GM23248 (cell line): Measurements from ENCODE around the gene MATN4. TPM values are rescaled to one million over a fixed set of nuclear protein-coding genes. Genes with fewer than 3 reads are reported as not detected.

ENCODE experiments used
- DNase-seq: peaks from one replicate; pipeline ENCODE4 v3.0.0-alpha.2; 2015
- H2AFZ ChIP-seq: fragments of 200-600 bp; sonication (generic); 2 replicates; pipeline ENCODE4 v1.6.1; 2016; ENCODE audit warnings: antibody characterized with exemption
- H3F3A ChIP-seq: fragments of 200-600 bp; sonication (generic); 2 replicates; pipeline ENCODE4 v1.6.1; 2016; ENCODE audit warnings: mild to moderate bottlenecking, antibody characterized with exemption, mixed run types; ENCODE audit not compliant: insufficient read depth
- H3K27ac ChIP-seq: fragments of 200-600 bp; sonication (generic); 2 replicates; pipeline ENCODE4 v1.5.1; 2016; ENCODE audit warnings: mild to moderate bottlenecking
- H3K27me3 ChIP-seq: fragments of 200-600 bp; sonication (generic); replicated peaks from 2 replicates; pipeline ENCODE4 v1.6.1; 2016; ENCODE audit warnings: mild to moderate bottlenecking; ENCODE audit not compliant: insufficient read depth
- H3K36me3 ChIP-seq: fragments of 200-600 bp; sonication (generic); 2 replicates; pipeline ENCODE4 v1.6.1; 2016; ENCODE audit warnings: low read depth, mild to moderate bottlenecking
- H3K4me1 ChIP-seq: fragments of 200-600 bp; sonication (generic); 2 replicates; pipeline ENCODE4 v1.6.1; 2016; ENCODE audit warnings: mild to moderate bottlenecking; ENCODE audit not compliant: insufficient read depth
- H3K4me2 ChIP-seq: fragments of 200-600 bp; sonication (generic); one replicate; pipeline ENCODE4 v1.6.1; 2016; ENCODE audit warnings: mild to moderate bottlenecking; ENCODE audit not compliant: unreplicated experiment
- H3K4me3 ChIP-seq: fragments of 200-600 bp; sonication (generic); 2 replicates; pipeline ENCODE4 v1.5.1; 2016; ENCODE audit warnings: mild to moderate bottlenecking
- H3K79me2 ChIP-seq: fragments of 200-600 bp; sonication (generic); 2 replicates; pipeline ENCODE4 v1.6.1; 2016; ENCODE audit warnings: mild to moderate bottlenecking; ENCODE audit not compliant: insufficient read depth
- H3K9ac ChIP-seq: fragments of 200-600 bp; sonication (generic); 2 replicates; pipeline ENCODE4 v1.6.1; 2016; ENCODE audit warnings: mild to moderate bottlenecking
- H3K9me2 ChIP-seq: fragments of 200-600 bp; sonication (generic); 2 replicates; pipeline ENCODE4 v1.6.1; 2016; ENCODE audit warnings: mixed run types, mild to moderate bottlenecking, moderate library complexity; ENCODE audit not compliant: insufficient read depth
- H3K9me3 ChIP-seq: fragments of 200-600 bp; sonication (generic); one replicate; pipeline ENCODE4 v1.6.1; 2017; ENCODE audit warnings: low read depth
- H4K20me1 ChIP-seq: fragments of 200-600 bp; sonication (generic); 2 replicates; pipeline ENCODE4 v1.6.0; 2016; ENCODE audit not compliant: insufficient read depth
- EZH2 ChIP-seq: fragments of 200-600 bp; sonication (generic); IDR thresholded peaks from 2 replicates; pipeline ENCODE4 v1.6.1; 2018; ENCODE audit warnings: antibody characterized with exemption, mild to moderate bottlenecking; ENCODE audit not compliant: insufficient read depth, poor library complexity, severe bottlenecking
- EZH2phosphoT487 ChIP-seq: fragments of 200-600 bp; sonication (generic); IDR thresholded peaks from 2 replicates; pipeline ENCODE4 v1.6.1; 2018; ENCODE audit warnings: antibody characterized with exemption, moderate library complexity, mild to moderate bottlenecking, low read depth; ENCODE audit not compliant: insufficient read depth
- WGBS, 2 experiments: methylation state at CpG; one replicate each; pipeline ENCODE4 v1.1.6; 2015 to 2017; ENCODE audit warnings: low lambda C conversion rate in 2 of 2, low coverage in 1 of 2; ENCODE audit errors: missing lambda C conversion rate in 2 of 2; 5-methylcytosine and 5-hydroxymethylcytosine counted together
- in situ Hi-C: fragments of 300-500 bp; cut with MboI; formaldehyde crosslinking; loops from 2 replicates; pipeline ENCODE4 v1.15.0; 2020
- polyA plus RNA-seq: library from polyadenylated mRNA; unstranded; fragments of >200 nt; fragmentation: Nextera tagmentation; extraction: Ambion mirVana; gene quantifications from 2 replicates; pipeline ENCODE4 v1.2.1, GENCODE V29; 2016
- total RNA-seq: library from RNA; depleted of rRNA; stranded (reverse); fragments of >200 nt; shearing (Covaris generic); gene quantifications from 2 replicates; pipeline ENCODE4 v1.2.3, GENCODE V29; 2014

Gene MATN4
- total and polyA plus RNA-seq, 2 experiments from 2014 or later = not detected

- in situ Hi-C loops = loop anchor here (10.0 kb wide), 1 partner anchor 471 kb away; no protein-coding TSS in a partner anchor
- Histone ChIP-seq H3K27me3 (peaks cover 14% of the 10 kb centered on the region), H2AFZ (no peak overlapping the region), H3K9ac (no peak overlapping the region), H3K27ac (no peak overlapping the region), H3F3A (no peaks in the 10 kb centered on the region), H4K20me1 (no peaks in the 10 kb centered on the region), H3K4me1 (no peaks in the 10 kb centered on the region), H3K4me3 (no peak overlapping the region), H3K79me2 (no peaks in the 10 kb centered on the region), H3K9me3 (no peaks in the 10 kb centered on the region), H3K9me2 (no peaks in the 10 kb centered on the region), H3K36me3 (no peaks in the 10 kb centered on the region), H3K4me2 (no peak overlapping the region)
- no peak for DNase-seq
- WGBS, 2 experiments = 85 to 86% methylated on average over 39 to 47 of the region's 47 CpGs
- TF ChIP-seq EZH2 (no peak), EZH2phosphoT487 (no peak)
Measured at GRCh38 chr20:45303586-45304463, 4.3 kb downstream of the MATN4 start.

- H3K9me3 ChIP-seq = no peaks in the 10 kb centered on the region
- no peaks in the 10 kb centered on the region for H3F3A ChIP-seq
- no peak overlapping the region for H3K27ac ChIP-seq
- no peak for DNase-seq
- no peaks in the 10 kb centered on the region for H4K20me1 ChIP-seq
- in situ Hi-C loops = loop anchor here (10.0 kb wide), 1 partner anchor 473 kb away; no protein-coding TSS in a partner anchor
- H3K79me2 ChIP-seq = no peaks in the 10 kb centered on the region
- TF ChIP-seq EZH2 = no peak
- no peak for TF ChIP-seq EZH2phosphoT487
- H3K4me2 ChIP-seq = no peak overlapping the region
- no peak overlapping the region for H2AFZ ChIP-seq
- H3K4me1 ChIP-seq = no peaks in the 10 kb centered on the region
- H3K36me3 ChIP-seq = no peaks in the 10 kb centered on the region
- WGBS, 2 experiments = 80 to 88% methylated on average over 5 of the region's 5 CpGs
- H3K9me2 ChIP-seq = no peaks in the 10 kb centered on the region
- H3K9ac ChIP-seq = no peak overlapping the region
- no peaks in the 10 kb centered on the region for H3K27me3 ChIP-seq
- H3K4me3 ChIP-seq = no peak overlapping the region
Measured at GRCh38 chr20:45301824-45302271, 6.3 kb downstream of the MATN4 start.

- WGBS, 2 experiments = 52 to 53% methylated on average over 4 of the region's 4 CpGs
- Histone ChIP-seq H3K36me3 (no peaks in the 10 kb centered on the region), H3K79me2 (no peaks in the 10 kb centered on the region), H3K4me1 (no peaks in the 10 kb centered on the region), H4K20me1 (no peaks in the 10 kb centered on the region), H3K9ac (no peak overlapping the region), H3F3A (no peaks in the 10 kb centered on the region), H3K4me3 (no peak overlapping the region), H3K4me2 (no peak overlapping the region), H3K27ac (no peak overlapping the region), H3K9me3 (no peaks in the 10 kb centered on the region), H3K27me3 (no peaks in the 10 kb centered on the region), H2AFZ (no peak overlapping the region), H3K9me2 (no peaks in the 10 kb centered on the region)
- peak; percentile 53 for DNase-seq
- in situ Hi-C loops = loop anchor here (10.0 kb wide), 1 partner anchor 474 kb away; no protein-coding TSS in a partner anchor
- no peak for TF ChIP-seq EZH2
Measured at GRCh38 chr20:45300961-45301360, 7.1 kb downstream of the MATN4 start.

GRCh38 chr20:45299786-45300185 is 8.3 kb downstream of the MATN4 start:
- Histone ChIP-seq H3K4me1 (no peaks in the 10 kb centered on the region), H4K20me1 (no peaks in the 10 kb centered on the region), H3K4me3 (no peak overlapping the region), H3F3A (no peaks in the 10 kb centered on the region), H3K36me3 (no peaks in the 10 kb centered on the region), H3K79me2 (no peaks in the 10 kb centered on the region), H3K27ac (no peak overlapping the region), H3K9ac (no peak overlapping the region), H3K9me3 (no peaks in the 10 kb centered on the region), H3K27me3 (no peaks in the 10 kb centered on the region), H3K9me2 (no peaks in the 10 kb centered on the region), H3K4me2 (no peak overlapping the region), H2AFZ (no peak overlapping the region)
- DNase-seq = no peak
- TF ChIP-seq EZH2 (no peak), EZH2phosphoT487 (no peak)
- WGBS, 2 experiments = 87 to 90% methylated on average over 5 to 6 of the region's 6 CpGs
- in situ Hi-C loops = loop anchor here (10.0 to 25.0 kb wide), 2 partner anchors 262 to 475 kb away; no protein-coding TSS in a partner anchor
